Transverse colon (tissue), 4 donors: ENCODE measurements around the gene ATP4B. TPM values are rescaled to one million over a fixed set of nuclear protein-coding genes. Genes with fewer than 3 reads are reported as not detected.

Source experiments
- DNase-seq: peaks from one replicate; pipeline ENCODE4 v3.0.0-alpha.2; 2019
- H3K27ac ChIP-seq, 4 donors: fragments of 200-600 bp; sonication (generic); 2 replicates each; pipeline ENCODE4 v1.5.1; 2016 to 2018; ENCODE audit warnings: inconsistent platforms in 4 of 4
- H3K27me3 ChIP-seq: fragments of 200-600 bp; sonication (generic); 2 replicates; pipeline ENCODE4 v1.5.1; 2017; ENCODE audit warnings: inconsistent platforms
- H3K36me3 ChIP-seq, 4 donors: fragments of 200-600 bp; sonication (generic); 2 replicates each; pipeline ENCODE4 v1.5.1; 2017 to 2019; ENCODE audit warnings: inconsistent platforms in 4 of 4
- H3K4me1 ChIP-seq, 4 donors: fragments of 200-600 bp; sonication (generic); 2 replicates each; pipeline ENCODE4 v1.5.1; 2017 to 2020; ENCODE audit warnings: inconsistent platforms in 4 of 4
- H3K4me3 ChIP-seq, 4 donors: fragments of 200-600 bp; sonication (generic); 1 replicate in 1 of 4; 2 replicates in 3 of 4; pipeline versions ENCODE4 v1.5.1 to v1.6.1; 2017 to 2019; ENCODE audit warnings: inconsistent platforms in 4 of 4
- H3K9me3 ChIP-seq, 2 donors: fragments of 200-600 bp; sonication (generic); 2 replicates each; pipeline ENCODE4 v1.5.1; 2017 to 2019; ENCODE audit warnings: inconsistent platforms in 2 of 2
- CTCF ChIP-seq, 5 experiments: fragments of 200-600 bp in 3 of 5; fragments of 450-650 bp in 2 of 5; sonication (generic) in 3 of 5; IDR thresholded peaks; 1 replicate in 2 of 5; 2 replicates in 3 of 5; pipeline ENCODE4 v1.5.1; 2016 to 2017; ENCODE audit warnings: antibody characterized with exemption in 5 of 5, inconsistent platforms in 3 of 5, mild to moderate bottlenecking in 2 of 5, moderate library complexity in 1 of 5
- EP300 ChIP-seq: sonication (generic); formaldehyde crosslinking; IDR thresholded peaks from one replicate; pipeline ENCODE4 v1.6.1; 2017; ENCODE audit warnings: antibody characterized with exemption, low read depth
- POLR2A ChIP-seq: fragments of 450-650 bp; IDR thresholded peaks from one replicate; pipeline ENCODE4 v1.6.1; 2016; ENCODE audit warnings: antibody characterized with exemption, mild to moderate bottlenecking, moderate library complexity
- POLR2AphosphoS5 ChIP-seq, 3 donors: sonication (generic); formaldehyde crosslinking; IDR thresholded peaks; one replicate each; pipeline ENCODE4 v1.6.1; 2016; ENCODE audit warnings: antibody characterized with exemption in 3 of 3
- WGBS, 2 donors: methylation state at CpG; one replicate each; pipeline ENCODE4 v1.1.5; 2018; ENCODE audit warnings: low coverage in 1 of 2; 5-methylcytosine and 5-hydroxymethylcytosine counted together
- in situ Hi-C, 4 donors: fragments of 200-750 bp; cut with MboI; loops; one replicate each; pipeline versions ENCODE4 v1.15.0 to v1.15.1; 2017; ENCODE audit warnings: low sequenced_read_pairs in 3 of 4, low pct_ligation_motif_present in 1 of 4, low pct_unique_long_range_greater_than_20kb in 1 of 4
- intact Hi-C: fragments of 100-400 bp; cut with DNase I; formaldehyde crosslinking; loops from one replicate; pipeline ENCODE4 v1.15.1; 2023; ENCODE audit warnings: low total_unique reads
- total RNA-seq, 4 donors: library from RNA; depleted of rRNA; stranded (reverse); fragments of >200 nt; gene quantifications; one replicate each; pipeline ENCODE4 v1.1.0, GENCODE V29; 2016

The ATP4B gene
- total RNA-seq, 4 donors from 2014 or later, result not detected

- H3K27me3 ChIP-seq, result no peaks in the 10 kb centered on the region
- DNase-seq, result peak; percentile 3
- intact Hi-C loops (no loop called here), in situ Hi-C loops (no loop called here)
- peaks cover 10 to 27% (median 19%) of the 10 kb centered on the region in 4 donors for H3K4me1 ChIP-seq
- no peak overlapping the region for H3K4me3 ChIP-seq
- H3K9me3 ChIP-seq, result no peaks in the 10 kb centered on the region
- 93 to 94% methylated on average over 15 to 17 of the region's 17 CpGs for WGBS, 2 donors
- TF ChIP-seq POLR2AphosphoS5 (IDR thresholded peaks at IDR 0.05), result no peak
- TF ChIP-seq EP300, result no peak
- no peak for TF ChIP-seq CTCF (IDR thresholded peaks at IDR 0.05)
- TF ChIP-seq POLR2A, result no peak
- H3K27ac ChIP-seq, result no peak overlapping the region
- H3K36me3 ChIP-seq, result no peaks in the 10 kb centered on the region
These were observed 8.8 kb downstream of the ATP4B start for GRCh38 chr13:113649212-113649611.

GRCh38 chr13:113648216-113648610 lies 9.8 kb downstream of the ATP4B start:
- H3K27me3 ChIP-seq, result no peaks in the 10 kb centered on the region
- in situ Hi-C loops, result no loop called here
- H3K9me3 ChIP-seq, result no peaks in the 10 kb centered on the region
- intact Hi-C loops, result no loop called here
- DNase-seq, result peak; percentile 7
- H3K4me1 ChIP-seq, result peaks cover 10 to 27% (median 19%) of the 10 kb centered on the region in 4 donors
- H3K4me3 ChIP-seq, result no peak overlapping the region
- no peaks in the 10 kb centered on the region for H3K36me3 ChIP-seq
- peak overlapping the region in 2 of 4 donors; percentile 78 to 83 for H3K27ac ChIP-seq
- 90 to 100% methylated on average over 1 to 13 of the region's 13 CpGs for WGBS, 2 donors
- TF ChIP-seq EP300 (no peak), CTCF (IDR thresholded peaks at IDR 0.05) (no peak), POLR2AphosphoS5 (IDR thresholded peaks at IDR 0.05) (no peak), POLR2A (no peak)

GRCh38 chr13:113647351-113648215 lies 10.4 kb downstream of the ATP4B start:
- in situ Hi-C loops (no loop called here), intact Hi-C loops (no loop called here)
- H3K4me1 ChIP-seq, result peaks cover 10 to 27% (median 19%) of the 10 kb centered on the region in 4 donors
- H3K9me3 ChIP-seq, result no peaks in the 10 kb centered on the region
- H3K36me3 ChIP-seq, result no peaks in the 10 kb centered on the region
- H3K4me3 ChIP-seq, result no peak overlapping the region
- H3K27me3 ChIP-seq, result no peaks in the 10 kb centered on the region
- H3K27ac ChIP-seq, result peak overlapping the region; percentile 50 to 83 (median 70)
- TF ChIP-seq POLR2AphosphoS5 (IDR thresholded peaks at IDR 0.05), result peak; percentile 73 to 82 (median 76)
- TF ChIP-seq CTCF (IDR thresholded peaks at IDR 0.05), result no peak
- peak; percentile 94 for DNase-seq
- WGBS, 2 donors, result 56% methylated on average over 41 of the region's 42 CpGs; no CpG with 5 or more reads in 1 of the 2 donors

GRCh38 chr13:113646921-113647340 lies 11.1 kb downstream of the ATP4B start:
- 38 to 84% methylated on average over 3 to 10 of the region's 10 CpGs for WGBS, 2 donors
- DNase-seq, result no peak

More at GRCh38 chr13:113646921-113647340, 11.1 kb downstream of the ATP4B start:
- TF ChIP-seq CTCF (IDR thresholded peaks at IDR 0.05) (no peak), POLR2A (no peak), EP300 (no peak), POLR2AphosphoS5 (IDR thresholded peaks at IDR 0.05) (no peak)
- Histone ChIP-seq H3K4me1 (peaks cover 10 to 27% (median 19%) of the 10 kb centered on the region in 4 donors), H3K4me3 (no peak overlapping the region), H3K36me3 (peaks cover 0 to 5% (median 0%) of the 10 kb centered on the region in 4 donors), H3K27ac (peak overlapping the region in 3 of 4 donors; percentile 50 to 83 (median 78)), H3K9me3 (no peaks in the 10 kb centered on the region), H3K27me3 (no peaks in the 10 kb centered on the region)
- intact Hi-C loops (no loop called here), in situ Hi-C loops (no loop called here)
